HepG2 (cell line): ENCODE measurements around the gene IL17D. TPM values are rescaled to one million over a fixed set of nuclear protein-coding genes. Genes with fewer than 3 reads are reported as not detected.

ENCODE experiments used
- ATAC-seq: fragments of 200-7000 bp; cut with Tn5 transposase; 3 replicates; pipeline ENCODE4 v1.9.1; 2020; ENCODE audit warnings: mild to moderate bottlenecking, moderate library complexity
- BruUV-seq: library from RNA; stranded (reverse); fragments of 400-500 nt; replicated peaks from 2 replicates; lab custom pipeline; 2021; lab: Mats Ljungman, UMichigan
- CTCF ChIA-PET: fragments of 300-600 bp; formaldehyde crosslinking; extraction: SDS; loops from one replicate; lab custom pipeline; 2021; ENCODE audit warnings: low total read pairs, inconsistent platforms, low intra/inter-chr PET ratio; lab: Yijun Ruan, JAX
- POLR2A ChIA-PET: fragments of 350-600 bp; sonication (Branson Sonifier 250); formaldehyde crosslinking; loops from one replicate; lab custom pipeline; 2020; ENCODE audit warnings: antibody characterized with exemption, inconsistent platforms; lab: Yijun Ruan, JAX
- DNase-seq: peaks from one replicate; pipeline ENCODE4 v3.0.0-alpha.2; 2015; ENCODE audit warnings: low spot score
- FAIRE-seq: peaks from 3 replicates; lab custom pipeline; 2011; peaks lifted over from hg19 to GRCh38; lab: Jason Lieb, UNC
- H2AFZ ChIP-seq: one replicate; pipeline ENCODE4 v1.6.1; 2011; ENCODE audit warnings: low read length, inconsistent platforms
- H3K27ac ChIP-seq: fragments of 300-600 bp; 3 replicates; pipeline ENCODE4 v1.8.0; 2011; ENCODE audit warnings: mixed run types, mild to moderate bottlenecking, mixed read lengths, low read length, inconsistent platforms; ENCODE audit not compliant: insufficient read depth; ENCODE audit errors: extremely low read length
- H3K27me3 ChIP-seq, 2 experiments: fragments of 200-600 bp in 1 of 2; 2 replicates in 1 of 2; 3 replicates in 1 of 2; pipeline versions ENCODE4 v1.6.0 to v1.8.0; 2011; ENCODE audit warnings: low read length in 2 of 2, mild to moderate bottlenecking in 2 of 2, moderate library complexity in 2 of 2, inconsistent platforms in 1 of 2; ENCODE audit not compliant: insufficient read depth in 2 of 2, control insufficient read depth in 1 of 2
- H3K36me3 ChIP-seq, 2 experiments: fragments of 200-600 bp in 1 of 2; replicated peaks in 1 of 2; 2 replicates in 1 of 2; 3 replicates in 1 of 2; pipeline versions ENCODE4 v1.5.1 to v1.8.0; 2011; ENCODE audit warnings: low read length in 2 of 2, inconsistent platforms in 1 of 2; ENCODE audit not compliant: insufficient read depth in 2 of 2, control insufficient read depth in 1 of 2
- H3K4me1 ChIP-seq: 2 replicates; pipeline ENCODE4 v1.5.1; 2012; ENCODE audit warnings: low read length, inconsistent platforms; ENCODE audit not compliant: insufficient read depth
- H3K4me2 ChIP-seq: 2 replicates; pipeline ENCODE4 v1.6.0; 2011; ENCODE audit warnings: low read depth, low read length, inconsistent platforms
- H3K4me3 ChIP-seq, 3 experiments: fragments of 200-600 bp in 1 of 3; sonication (generic), shearing (Covaris generic) in 1 of 3; replicated peaks in 1 of 3; 2 replicates each; pipeline ENCODE4 v1.5.1; 2011 to 2016; ENCODE audit warnings: low read length in 3 of 3, inconsistent platforms in 2 of 3, low read depth in 2 of 3, mild to moderate bottlenecking in 2 of 3, control low read depth in 1 of 3, mixed read lengths in 1 of 3; ENCODE audit not compliant: insufficient read depth in 1 of 3
- H3K79me2 ChIP-seq: one replicate; pipeline ENCODE4 v1.6.1; 2011; ENCODE audit warnings: low read length, inconsistent platforms; ENCODE audit not compliant: insufficient read depth
- H3K9ac ChIP-seq: 2 replicates; pipeline ENCODE4 v1.6.0; 2011; ENCODE audit warnings: mild to moderate bottlenecking, low read depth, low read length, inconsistent platforms; ENCODE audit not compliant: insufficient read depth
- H3K9me3 ChIP-seq: 2 replicates; pipeline ENCODE4 v1.5.1; 2012; ENCODE audit warnings: mild to moderate bottlenecking, low read length
- H4K20me1 ChIP-seq: 2 replicates; pipeline ENCODE4 v1.6.0; 2011; ENCODE audit warnings: inconsistent platforms, mild to moderate bottlenecking, low read length, moderate library complexity; ENCODE audit not compliant: insufficient read depth
- AKAP8 ChIP-seq: sonication (generic); formaldehyde crosslinking; IDR thresholded peaks from 2 replicates; pipeline ENCODE4 v1.5.1; 2020; ENCODE audit warnings: mild to moderate bottlenecking, missing genetic modification reagents
- CBX1 ChIP-seq: IDR thresholded peaks from one replicate; pipeline ENCODE4 v1.6.1; 2016; ENCODE audit warnings: antibody characterized with exemption, low read depth
- MAX ChIP-seq: IDR thresholded peaks from 2 replicates; pipeline ENCODE4 v1.6.1; 2012; ENCODE audit warnings: inconsistent platforms
- MED13 ChIP-seq: sonication (generic); formaldehyde crosslinking; IDR thresholded peaks from 2 replicates; pipeline ENCODE4 v1.5.0; 2020; ENCODE audit warnings: missing genetic modification reagents
- ZHX2 ChIP-seq, 2 experiments: sonication (generic) in 1 of 2; formaldehyde crosslinking in 1 of 2; IDR thresholded peaks; 2 replicates each; pipeline versions ENCODE4 v1.6.1 to v1.9.0; 2014 to 2022; ENCODE audit warnings: antibody characterized with exemption in 1 of 2, borderline replicate concordance in 1 of 2, inconsistent platforms in 1 of 2, low read depth in 1 of 2, missing genetic modification reagents in 1 of 2
- ZNF562 ChIP-seq: sonication (generic); formaldehyde crosslinking; IDR thresholded peaks from 2 replicates; pipeline ENCODE4 v1.8.0; 2022; ENCODE audit warnings: missing genetic modification reagents, borderline replicate concordance
- ZNF784 ChIP-seq: sonication (generic); formaldehyde crosslinking; IDR thresholded peaks from 2 replicates; pipeline ENCODE4 v1.5.1; 2020; ENCODE audit warnings: missing genetic modification reagents, mild to moderate bottlenecking, borderline replicate concordance
- WGBS: methylation state at CpG from one replicate; pipeline ENCODE4 v1.1.6; 2017; ENCODE audit warnings: low lambda C conversion rate; 5-methylcytosine and 5-hydroxymethylcytosine counted together
- in situ Hi-C: cut with HindIII; loops from 2 replicates; pipeline ENCODE4 v1.10.0; 2017; ENCODE audit warnings: low pct_unique_long_range_greater_than_20kb; ENCODE audit not compliant: extremely low pct_ligation_motif_present
- intact Hi-C: fragments of 100-400 bp; cut with micrococcal nuclease; formaldehyde crosslinking; loops from one replicate; pipeline ENCODE4 v1.10.0; 2022; ENCODE audit not compliant: unreplicated experiment
- polyA plus RNA-seq, 8 experiments: library from polyadenylated mRNA; depleted of rRNA in 3 of 8; stranded (reverse) in 7 of 8; unstranded in 1 of 8; fragments of >200 nt; fragmentation: Illumina TruSeq in 4 of 8; extraction: Trizol in 4 of 8; gene quantifications; 2 replicates each; pipeline versions ENCODE4 v1.2.1 to v1.2.3, GENCODE V29; 2011 to 2016; ENCODE audit warnings: low read depth in 4 of 8, missing spikeins in 1 of 8, mixed read lengths in 1 of 8; ENCODE audit not compliant: insufficient read depth in 1 of 8
- total RNA-seq, 5 experiments: library from RNA; depleted of rRNA; stranded (reverse); fragments of >200 nt; fragmentation: Illumina TruSeq; extraction: Trizol; gene quantifications; 2 replicates each; pipeline ENCODE4 v1.2.3, GENCODE V29; 2016; ENCODE audit warnings: low read depth in 1 of 5

Gene IL17D
- total and polyA plus RNA-seq, 2 of the 13 experiments (the other 11 are each of a cell fraction or from before 2014, with no cell fraction given): 1.1 to 2.2 TPM

- FAIRE-seq (no peak), DNase-seq (no peak), ATAC-seq (no peak)
- intact Hi-C loops (no loop called here), in situ Hi-C loops (loop anchor here (5.0 to 10.0 kb wide), 2 partner anchors 216 to 217 kb away; no protein-coding TSS in a partner anchor)
- BruUV-seq: no TSS peak
- Histone ChIP-seq H3K27me3 (no peaks in the 10 kb centered on the region), H2AFZ (no peak overlapping the region), H3K4me3 (no peak overlapping the region), H3K4me1 (peaks cover 26% of the 10 kb centered on the region), H3K36me3 (no peaks in the 10 kb centered on the region), H3K9ac (no peak overlapping the region), H4K20me1 (no peaks in the 10 kb centered on the region), H3K9me3 (no peaks in the 10 kb centered on the region), H3K27ac (no peak overlapping the region), H3K79me2 (no peaks in the 10 kb centered on the region), H3K4me2 (no peak overlapping the region)
- no peak for TF ChIP-seq ZNF784 (CRISPR knock-in tag)
- no peak for TF ChIP-seq CBX1
- no peak for TF ChIP-seq MAX
- no peak for TF ChIP-seq ZNF562 (CRISPR knock-in tag)
- no peak for TF ChIP-seq MED13
- TF ChIP-seq ZHX2 (IDR thresholded peaks at IDR 0.05; ENCODE audit: low read depth): no peak
- TF ChIP-seq ZHX2 (CRISPR knock-in tag; IDR thresholded peaks at IDR 0.05; ENCODE audit: borderline replicate concordance): no peak
- no peak for TF ChIP-seq AKAP8 (CRISPR knock-in tag)
- WGBS: 79% methylated on average over 2 of the region's 2 CpGs
- ChIA-PET CTCF (no interaction called here), POLR2A (no interaction called here)
These were observed 4.7 kb downstream of the IL17D start for GRCh38 chr13:20708216-20708615.
